Fibroblast of skin of left quadriceps (primary cell): ENCODE data around the gene GFRA1.

Experiments
- DNase-seq, 2 experiments: peaks; one replicate each; pipeline ENCODE4 v3.0.0-alpha.2; 2013; ENCODE audit warnings: low read depth in 2 of 2

Gene GFRA1

DNA sequence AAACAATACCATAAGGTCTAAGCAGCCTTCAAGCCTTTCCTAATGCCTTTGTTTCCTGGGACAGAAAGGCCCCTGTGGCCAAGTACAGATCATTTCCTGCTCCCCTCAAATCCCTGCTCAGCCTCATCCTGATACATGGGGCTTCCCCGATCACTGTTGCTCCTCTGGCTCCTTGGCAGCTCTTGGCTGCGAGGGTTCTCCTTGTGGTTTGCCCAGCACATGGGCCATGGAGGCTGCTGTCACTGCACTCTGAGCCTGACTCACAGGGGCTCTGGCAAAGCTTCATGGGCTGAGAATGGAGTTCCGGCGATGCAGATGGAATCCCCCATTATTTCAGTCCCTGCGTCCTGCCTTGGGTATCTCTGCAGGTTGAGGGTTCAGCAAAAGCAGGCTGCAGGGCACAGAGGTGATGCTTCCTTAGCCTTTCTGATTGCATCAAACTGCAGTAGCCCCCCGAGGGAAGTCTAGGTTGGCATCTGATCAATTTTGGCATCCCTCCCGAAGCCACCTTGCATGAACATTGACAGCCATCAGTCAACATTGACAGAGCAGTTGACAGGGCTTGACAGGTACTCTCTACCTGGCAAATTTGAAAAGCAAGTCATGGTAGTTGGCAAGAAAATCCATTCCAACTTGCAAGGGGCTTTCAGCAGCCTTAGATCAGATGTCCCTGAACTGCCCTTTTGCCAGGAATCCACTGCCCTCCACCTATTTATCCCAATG is 168.6 kb downstream of the GFRA1 start:
- DNase-seq, result no peak

DNA sequence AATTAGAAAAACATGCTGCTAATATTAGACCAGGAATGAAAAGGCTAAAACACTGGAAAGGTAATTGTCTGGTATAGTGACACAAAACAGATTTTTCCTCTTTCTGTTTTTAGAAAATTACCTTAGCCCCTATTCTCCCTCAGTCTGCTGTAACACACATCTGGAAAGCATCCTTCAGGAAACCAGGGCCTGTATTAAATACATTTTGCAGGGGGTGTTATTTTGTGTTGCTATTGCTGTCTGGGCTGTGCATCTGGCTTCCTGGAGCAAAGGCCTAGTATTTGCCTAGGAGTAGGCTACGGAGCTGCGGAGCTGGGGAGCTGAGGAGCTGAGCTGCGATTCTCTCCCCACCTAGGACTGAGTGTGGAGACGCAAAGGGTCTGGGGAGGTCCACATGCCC is 169.3 kb downstream of the GFRA1 start:
- no peak for DNase-seq

DNA sequence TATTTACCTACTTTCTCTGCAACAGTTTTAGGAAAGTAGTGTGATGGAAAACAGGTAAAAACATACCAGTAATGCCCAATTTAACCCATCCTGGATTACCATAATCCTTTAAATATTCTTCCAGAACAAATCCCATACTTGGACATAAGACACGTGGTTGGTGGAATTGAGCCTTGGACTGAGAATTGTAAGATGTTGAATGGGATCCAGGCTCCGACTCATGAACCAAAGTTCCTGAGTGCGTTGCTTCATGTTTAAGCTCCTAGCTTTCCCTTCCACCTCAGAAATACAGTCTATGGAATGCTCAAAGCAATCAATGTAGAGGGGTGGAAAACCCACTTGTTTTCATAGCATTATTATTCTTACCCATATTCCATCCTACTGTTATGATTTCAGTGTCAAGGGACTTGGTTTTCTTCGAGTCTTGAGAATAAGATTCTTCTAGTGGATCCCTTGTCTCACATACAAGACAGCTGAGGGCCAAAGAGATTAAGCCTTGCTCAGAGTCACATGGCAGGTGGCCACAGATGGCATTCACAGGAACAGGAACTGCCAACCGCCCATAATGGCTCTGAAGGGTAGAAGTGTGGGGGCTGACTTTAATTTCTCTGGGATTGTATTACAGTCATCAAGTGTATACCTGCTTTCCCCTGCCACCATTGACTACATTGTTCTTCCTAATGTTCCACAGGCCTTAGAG is 171.2 kb downstream of the GFRA1 start:
- DNase-seq, result peak; percentile 23 to 34

DNA sequence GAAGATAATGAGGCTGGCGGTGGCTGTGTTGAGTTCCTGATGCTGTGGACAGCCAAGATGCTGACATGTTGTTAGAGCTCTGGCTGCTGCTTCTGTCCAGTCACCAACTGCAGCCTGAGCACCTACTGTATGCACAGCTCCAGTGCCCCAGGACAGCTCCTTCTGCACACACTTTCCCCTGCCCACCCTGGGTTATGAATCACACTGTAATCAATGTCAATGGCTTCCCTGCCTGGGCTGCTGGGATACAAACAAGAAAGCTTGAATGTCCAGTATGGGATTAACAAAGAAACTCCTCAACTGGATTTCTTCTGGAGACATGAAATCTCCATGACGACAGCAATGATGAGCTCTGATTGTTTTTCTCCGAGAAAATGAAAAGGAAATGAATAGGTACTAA is 172.0 kb downstream of the GFRA1 start:
- DNase-seq, result no peak

DNA sequence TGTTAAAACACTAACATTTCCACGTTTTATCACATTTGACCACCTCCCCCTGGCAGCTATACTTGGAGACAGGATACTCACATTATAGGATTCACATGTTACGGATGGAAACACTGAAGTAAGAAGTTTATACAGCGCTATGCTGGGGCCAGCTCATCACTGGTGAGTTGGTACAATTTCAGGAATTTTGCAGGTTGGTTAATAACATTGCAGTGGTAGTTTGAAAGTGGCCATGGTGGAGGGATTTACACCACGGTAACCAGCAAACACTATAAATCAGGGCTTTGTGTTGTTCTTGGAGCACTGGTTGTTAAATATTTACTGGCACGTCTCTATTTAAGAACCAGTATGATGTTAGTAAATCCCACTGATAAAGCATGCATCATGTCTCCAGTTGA is 174.0 kb downstream of the GFRA1 start:
- peak; percentile 9 to 13 for DNase-seq

DNA sequence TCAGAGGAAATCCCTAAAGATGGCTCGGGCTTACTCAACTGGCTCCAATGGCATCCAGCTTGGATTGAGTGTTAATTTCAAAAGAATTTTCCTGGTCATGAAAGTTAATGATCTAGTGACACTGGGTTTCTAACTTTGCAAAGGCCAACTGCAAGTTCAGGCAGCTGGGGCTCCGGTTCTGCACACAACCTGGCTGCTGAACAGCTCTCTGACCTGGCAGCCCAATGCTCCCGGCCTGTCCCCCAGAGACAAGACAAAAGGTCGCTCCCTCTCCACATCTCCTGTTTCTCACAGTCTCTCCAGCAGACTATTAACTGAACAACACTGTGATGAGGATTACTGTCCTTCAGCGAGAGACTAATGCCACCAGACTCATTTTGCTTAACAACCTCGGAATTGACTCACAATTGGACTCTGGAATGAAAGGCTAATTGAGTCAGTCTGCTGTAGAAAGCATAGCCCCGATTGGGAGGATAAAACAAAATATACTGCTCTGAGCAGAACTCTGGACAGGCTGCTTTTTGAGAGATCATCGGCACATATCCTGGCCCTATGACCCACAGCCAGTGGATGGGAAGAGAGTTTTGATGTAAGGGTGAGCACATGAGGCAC is 174.5 kb downstream of the GFRA1 start:
- no peak for DNase-seq

DNA sequence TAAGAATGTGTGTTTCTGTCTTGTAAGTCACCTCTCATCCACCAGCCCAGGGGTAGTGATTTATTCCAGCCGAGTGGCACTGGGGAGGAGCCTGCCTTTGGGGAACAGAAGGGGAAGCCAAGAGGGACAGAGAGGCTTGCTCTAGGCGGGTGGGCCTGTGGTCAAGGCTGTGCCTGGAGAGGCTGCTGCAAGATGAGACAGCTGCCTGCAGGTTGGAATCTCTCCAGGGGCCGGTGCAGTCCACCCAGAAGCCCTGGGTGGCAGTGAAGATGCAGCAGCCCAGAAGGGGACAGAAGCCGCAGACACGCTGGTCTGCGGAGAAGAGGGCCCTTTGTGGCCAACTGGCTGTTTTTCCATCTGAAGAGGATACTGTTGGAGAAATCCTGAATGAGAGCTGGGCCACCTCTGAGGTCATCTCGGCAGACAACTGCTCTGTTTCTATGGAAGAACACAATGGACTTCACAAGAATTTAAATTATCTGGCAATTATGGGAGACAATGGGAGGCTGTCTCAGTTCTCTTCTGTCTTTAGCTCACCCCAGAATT is 175.7 kb downstream of the GFRA1 start:
- DNase-seq, result no peak

DNA sequence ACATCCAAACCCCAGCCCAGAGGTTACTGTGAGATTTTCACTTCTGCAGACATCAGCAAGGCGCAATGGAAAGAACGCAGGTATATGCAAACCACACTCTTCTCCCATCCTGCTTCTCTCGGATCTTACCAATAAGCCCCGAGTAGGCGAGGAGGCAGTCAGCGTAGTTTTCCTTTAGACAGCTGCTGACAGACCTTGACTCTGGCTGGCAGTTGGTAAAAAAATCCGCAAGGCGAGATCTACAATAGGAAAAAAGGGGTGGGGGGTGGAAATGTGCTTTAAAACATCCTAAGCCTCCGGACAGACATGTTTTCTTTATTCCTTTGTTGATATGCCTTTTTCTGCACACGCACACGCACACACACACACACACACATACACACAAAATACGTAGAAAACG is 176.5 kb downstream of the GFRA1 start:
- DNase-seq, result no peak

DNA sequence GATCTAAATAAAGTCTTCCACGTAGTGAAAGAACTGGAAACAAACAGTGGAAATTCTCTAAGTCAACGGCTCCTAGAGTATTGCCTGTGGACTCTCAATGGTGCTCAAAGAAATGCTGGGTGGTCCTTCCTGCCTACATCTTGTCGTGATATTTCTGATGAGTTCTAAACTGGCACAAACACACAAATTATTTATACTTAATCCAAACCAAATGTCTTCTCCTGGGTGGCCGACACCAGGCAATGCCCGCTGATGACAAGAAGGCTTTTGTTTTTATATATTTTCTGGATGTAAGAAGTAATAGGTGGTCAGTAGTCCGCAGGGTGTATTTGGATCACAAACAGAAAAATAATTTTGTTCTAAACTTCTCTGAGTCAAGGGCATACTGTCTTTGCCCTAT is 178.7 kb downstream of the GFRA1 start:
- DNase-seq, result no peak

DNA sequence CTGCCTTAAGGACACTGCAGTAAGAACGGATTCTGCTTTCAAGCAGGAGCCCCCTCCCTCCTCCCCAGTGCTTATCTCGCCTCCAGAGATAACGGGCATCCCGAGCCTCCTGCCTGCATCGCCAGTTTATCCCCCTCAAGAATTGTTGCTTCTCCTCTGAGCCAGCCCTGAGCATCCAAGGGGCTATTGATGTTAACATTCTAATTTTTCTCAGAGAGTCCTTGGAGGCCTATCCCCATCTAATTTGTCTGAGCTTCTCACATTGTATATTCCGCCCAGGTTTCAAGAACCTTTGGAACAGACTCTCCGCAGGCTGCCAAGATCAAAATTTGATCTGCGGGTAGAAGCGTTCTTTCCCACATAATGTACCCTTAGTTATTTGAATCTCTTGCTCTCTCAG is 180.0 kb downstream of the GFRA1 start:
- no peak for DNase-seq

DNA sequence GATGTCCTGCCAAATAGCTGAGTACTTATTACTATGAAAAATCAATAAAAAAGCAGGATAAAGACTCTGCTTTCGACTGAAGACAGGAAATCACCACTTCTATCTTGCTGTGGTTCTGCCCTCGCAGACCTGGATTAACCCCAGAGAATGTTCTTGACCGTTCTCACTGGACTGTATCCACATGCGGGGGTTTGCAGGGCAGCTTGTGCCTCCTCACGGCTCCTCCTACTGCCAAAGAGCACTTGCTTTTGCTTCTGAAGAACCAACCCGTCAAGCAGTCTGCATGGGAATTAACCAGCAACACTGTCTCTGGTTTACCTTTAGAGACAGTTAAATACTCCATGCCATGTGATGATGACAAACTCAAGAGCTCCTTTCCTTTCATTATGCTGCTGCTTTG is 184.0 kb downstream of the GFRA1 start:
- no peak for DNase-seq

DNA sequence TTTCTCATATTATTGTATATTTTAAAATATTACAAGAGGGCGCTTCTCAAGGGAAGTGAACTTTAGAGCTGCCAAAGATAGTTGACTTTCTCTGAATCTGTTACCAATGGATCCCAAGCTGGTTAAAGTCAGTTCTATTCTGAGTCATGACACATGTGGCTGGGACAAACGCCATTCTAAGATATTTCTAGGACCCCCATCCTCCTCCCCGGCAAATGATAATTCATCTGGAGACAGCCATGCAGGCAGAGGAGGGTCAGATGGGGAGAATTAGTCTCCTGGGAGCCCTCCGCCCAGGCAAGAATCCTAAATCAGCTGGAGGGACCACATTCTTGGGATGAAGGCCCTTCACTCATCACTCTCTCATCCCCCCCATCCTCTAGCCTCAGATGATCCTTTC is 187.7 kb downstream of the GFRA1 start:
- no peak for DNase-seq

DNA sequence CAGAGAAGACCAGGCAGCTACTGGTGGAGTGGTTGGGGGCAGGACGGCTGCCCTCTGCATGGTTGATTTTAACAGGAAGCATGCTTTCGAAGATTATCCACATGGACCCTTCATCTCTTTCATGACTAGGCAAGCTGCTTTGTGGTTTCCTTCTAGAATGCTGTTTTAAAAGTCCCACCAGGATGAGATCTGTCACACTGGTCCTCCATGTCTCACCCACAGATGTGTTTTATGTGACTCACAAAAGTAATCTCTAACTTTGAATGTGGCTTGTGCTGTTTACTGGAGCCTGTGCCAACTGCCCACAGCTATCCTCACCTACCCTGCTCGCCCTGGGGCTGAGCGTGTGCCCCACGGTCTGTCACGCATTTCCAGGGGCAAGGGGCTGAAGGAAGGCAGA is 188.8 kb downstream of the GFRA1 start:
- DNase-seq, result no peak

DNA sequence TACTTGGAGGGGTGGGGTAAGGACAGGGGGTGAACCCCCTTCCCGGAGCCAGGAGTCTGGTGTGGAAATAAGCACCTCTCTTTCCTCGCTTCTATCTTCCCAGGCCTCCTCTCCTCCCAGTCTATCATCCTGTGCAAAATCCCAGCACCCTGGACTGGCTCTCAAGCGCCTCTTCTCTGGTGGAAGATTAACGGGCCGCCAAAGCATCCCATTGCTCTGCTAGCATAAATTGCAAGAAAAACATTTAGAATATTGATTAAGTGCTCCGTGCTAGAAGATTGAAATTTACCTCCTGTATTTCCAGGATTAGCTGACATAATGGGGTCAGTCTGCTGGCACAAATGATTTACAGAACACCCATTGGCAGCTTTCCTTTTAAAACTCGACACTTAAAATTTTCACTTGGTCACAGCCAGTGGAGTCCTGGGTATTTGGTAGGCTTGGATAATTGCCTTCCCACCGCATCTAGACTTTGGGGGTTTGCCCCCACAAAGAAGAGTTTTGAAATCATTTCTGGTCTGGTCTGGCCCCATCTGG is 189.7 kb downstream of the GFRA1 start:
- DNase-seq, result no peak

DNA sequence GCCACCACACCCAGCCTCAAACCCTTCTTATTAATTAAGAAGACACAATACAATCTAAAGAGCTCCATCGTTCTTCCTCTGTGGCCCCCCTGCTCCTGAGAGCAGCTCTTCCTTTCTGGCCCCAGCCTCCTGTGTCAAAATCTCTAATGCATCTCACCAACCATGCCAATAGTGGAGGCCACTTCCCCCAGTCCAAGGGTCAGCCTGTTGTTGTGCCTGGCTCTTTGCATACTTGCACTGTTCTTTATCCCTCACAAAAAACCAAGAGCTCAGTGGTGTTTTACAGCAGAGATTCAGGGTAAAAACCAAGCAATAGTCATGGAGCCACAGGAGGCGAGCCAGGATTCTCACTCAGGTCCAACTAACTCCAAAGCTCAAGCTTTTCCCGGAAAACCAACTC is 190.2 kb downstream of the GFRA1 start:
- DNase-seq, result no peak

DNA sequence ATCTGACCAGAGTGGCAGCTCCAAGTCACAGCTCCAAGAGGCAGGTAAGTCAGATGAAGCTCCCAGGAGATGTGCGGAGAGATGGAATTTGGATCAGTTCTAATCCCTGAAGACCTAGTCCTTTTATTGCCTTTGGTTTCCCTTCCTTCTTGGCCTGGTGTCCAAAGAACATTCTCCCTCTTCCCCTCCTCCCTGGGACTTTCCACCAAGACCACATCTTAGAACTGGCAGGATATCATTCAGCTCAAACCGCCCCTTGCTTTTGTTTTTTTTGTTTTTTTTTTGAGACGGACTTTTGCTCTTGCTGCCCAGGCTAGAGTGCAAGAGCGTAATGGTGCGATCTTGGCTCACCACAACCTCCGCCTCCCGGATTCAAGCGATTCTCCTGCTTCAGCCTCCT is 190.8 kb downstream of the GFRA1 start:
- no peak for DNase-seq

DNA sequence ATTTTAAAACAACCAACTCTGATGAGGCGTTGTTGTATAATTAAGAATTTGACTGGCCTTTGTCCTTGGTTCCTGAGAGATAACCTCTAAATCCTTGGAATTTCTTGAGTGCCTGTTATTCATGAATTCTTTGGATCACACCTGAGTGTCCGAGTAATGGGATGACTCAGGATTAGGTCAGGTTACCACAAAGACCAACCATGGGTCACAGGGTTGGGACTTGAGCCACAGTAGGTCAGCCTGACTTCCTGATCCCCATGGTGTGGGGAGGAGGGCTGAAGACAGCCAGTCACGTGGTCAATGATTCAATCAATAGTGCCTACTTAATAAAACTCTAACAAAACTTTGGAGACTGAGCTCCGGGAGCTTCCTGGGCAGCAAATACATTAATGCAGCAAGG is 192.5 kb downstream of the GFRA1 start:
- DNase-seq, result no peak

DNA sequence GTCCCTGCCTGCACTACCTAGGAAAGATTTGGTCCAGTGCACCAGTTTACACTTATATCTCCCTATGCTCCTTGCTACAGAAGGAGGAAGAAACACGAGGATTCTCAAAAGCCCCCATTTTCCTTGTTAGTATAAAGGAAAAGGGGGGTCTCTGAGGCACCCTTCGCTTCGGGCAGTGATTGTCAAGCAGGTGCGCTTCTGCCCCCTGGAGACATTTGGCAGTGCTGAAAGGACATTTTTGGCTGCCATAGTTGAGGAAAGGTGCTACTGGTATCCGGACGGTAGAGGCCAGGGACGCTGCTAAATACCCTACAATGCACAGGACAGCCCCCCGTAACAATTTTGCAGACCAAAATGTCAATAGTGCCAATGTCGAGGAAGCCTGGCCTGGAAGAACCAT is 193.7 kb downstream of the GFRA1 start:
- no peak for DNase-seq

DNA sequence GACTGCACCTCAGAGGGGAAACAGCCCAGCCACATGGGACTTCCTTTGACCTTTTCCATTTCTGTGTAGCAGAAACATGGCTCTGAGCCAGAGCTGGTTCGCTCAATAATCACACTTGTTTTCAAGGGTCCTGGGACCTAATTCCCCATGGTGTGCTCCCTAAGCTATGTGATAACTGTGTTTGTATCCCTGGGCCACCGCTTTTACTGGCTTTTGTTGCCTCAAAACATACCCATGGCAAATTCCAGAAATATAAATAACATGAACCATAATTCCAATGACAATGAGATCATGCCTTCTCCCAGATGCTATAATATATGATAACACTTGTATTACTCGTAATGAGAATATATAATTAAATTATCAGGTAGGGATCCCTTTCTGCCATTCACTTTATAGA is 196.4 kb downstream of the GFRA1 start:
- DNase-seq, result no peak

DNA sequence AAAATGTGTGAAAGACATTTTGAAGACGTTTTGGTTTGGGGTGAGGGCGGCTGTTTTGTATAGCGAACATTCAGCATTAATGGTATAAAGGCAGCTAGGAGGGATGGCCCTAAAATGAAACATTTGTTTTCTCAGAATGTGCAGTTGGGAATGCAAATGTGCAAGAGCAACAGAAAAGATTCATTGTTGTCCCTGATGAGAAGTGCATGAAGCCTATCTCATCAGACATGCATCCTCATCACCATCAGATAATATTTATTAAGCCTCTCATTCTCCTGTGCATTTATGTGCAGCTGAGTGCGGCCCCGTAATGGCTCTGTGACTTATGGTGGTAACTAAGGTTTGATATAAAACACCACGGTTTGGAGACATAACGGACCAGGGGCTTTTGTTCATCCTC is 199.5 kb downstream of the GFRA1 start:
- no peak for DNase-seq

DNA sequence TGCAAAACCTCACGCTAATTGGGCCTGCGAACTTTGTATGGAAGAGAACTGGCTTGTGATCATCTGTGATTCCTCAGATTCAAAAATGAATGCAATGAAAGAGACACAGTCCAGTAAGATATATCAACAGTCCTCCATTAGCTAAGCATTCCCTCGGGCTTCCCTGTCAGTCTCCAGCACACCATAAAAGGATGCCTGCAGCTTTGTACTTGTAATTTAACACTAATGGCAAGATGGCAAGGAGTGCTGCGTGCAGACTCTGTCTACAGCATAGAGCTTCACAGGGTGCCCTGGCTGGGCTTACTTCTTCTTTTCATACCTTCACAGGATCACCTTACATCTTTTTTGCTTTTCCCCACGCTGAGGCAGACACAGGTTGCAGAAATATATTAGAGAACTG is 200.0 kb downstream of the GFRA1 start:
- no peak for DNase-seq

DNA sequence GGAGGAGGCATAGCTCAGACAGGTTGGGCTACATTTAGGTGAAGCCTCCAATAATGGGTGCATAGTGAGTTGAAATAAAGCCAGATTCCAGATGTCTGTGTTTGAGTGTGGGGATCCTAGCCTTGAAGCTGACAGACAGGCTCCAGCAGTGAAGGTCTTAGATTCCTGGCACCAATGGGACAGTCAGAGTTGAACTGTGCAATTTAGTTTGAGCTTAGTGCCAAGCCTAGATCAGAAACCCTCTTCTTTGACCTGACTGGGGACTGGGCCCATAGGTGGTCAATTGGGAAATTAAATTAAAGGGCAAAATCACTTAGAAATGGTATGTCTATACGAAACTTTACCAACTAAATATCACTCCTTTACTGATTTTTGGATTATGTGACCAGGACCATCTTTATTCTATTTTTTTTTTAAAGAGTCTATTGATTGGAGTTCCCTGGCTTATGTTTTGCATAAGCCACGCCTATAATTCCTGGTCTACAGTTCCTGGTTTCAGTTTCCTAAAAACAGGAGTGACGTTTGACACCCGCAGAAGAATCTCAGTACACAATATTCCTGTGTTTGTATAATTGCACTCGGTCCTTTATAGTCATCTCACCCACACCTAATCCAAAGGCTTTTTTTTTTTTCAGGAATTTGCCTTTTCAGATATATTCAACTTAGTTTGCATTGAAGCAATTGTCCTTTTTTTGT is 201.4 kb downstream of the GFRA1 start:
- no peak for DNase-seq
